HCT116 (cell line): ENCODE measurements around the gene PTTG1IP. TPM values are rescaled to one million over a fixed set of nuclear protein-coding genes. Genes with fewer than 3 reads are reported as not detected.

ENCODE experiments used
- ATAC-seq: fragments of 200-7000 bp; cut with Tn5 transposase; 2 replicates; pipeline ENCODE4 v1.9.1; 2020; ENCODE audit warnings: mild to moderate bottlenecking, moderate library complexity
- BruUV-seq: library from RNA; stranded (reverse); fragments of 400-500 nt; replicated peaks from 2 replicates; lab custom pipeline; 2021; lab: Mats Ljungman, UMichigan
- CTCF ChIA-PET: fragments of 300-600 bp; sonication (Branson Sonifier 250); formaldehyde crosslinking; loops from one replicate; lab custom pipeline; 2021; ENCODE audit warnings: antibody characterized with exemption; lab: Charles Lee
- POLR2A ChIA-PET: fragments of 300-600, 350-600 bp; sonication (Branson Sonifier 250); formaldehyde crosslinking; loops from one replicate; lab custom pipeline; 2021; ENCODE audit warnings: antibody characterized with exemption; lab: Charles Lee
- RAD21 ChIA-PET, 2 experiments: fragments of 300-600 bp; sonication (Branson Sonifier 250); formaldehyde crosslinking; loops; one replicate each; lab custom pipeline; 2023; ENCODE audit warnings: low total read pairs in 2 of 2; ENCODE audit not compliant: uncharacterized antibody in 2 of 2, unreplicated experiment in 2 of 2, low non-redundant PET in 1 of 2; lab: Charles Lee
- DNase-seq: peaks from one replicate; pipeline ENCODE4 v3.0.0-alpha.2; 2010; ENCODE audit warnings: low read depth, low spot score
- H2AFZ ChIP-seq: fragments of 200-600 bp; shearing (Covaris generic), sonication (generic); 2 replicates; pipeline ENCODE4 v1.6.1; 2017; ENCODE audit warnings: low read depth, mixed run types, mixed read lengths, antibody characterized with exemption, low read length; ENCODE audit not compliant: poor library complexity, severe bottlenecking
- H3K27ac ChIP-seq: 2 replicates; pipeline ENCODE4 v1.5.1; 2012; ENCODE audit warnings: low read depth, low read length
- H3K27me3 ChIP-seq: fragments of 200-600 bp; sonication (generic); 2 replicates; pipeline ENCODE4 v1.6.1; 2016; ENCODE audit warnings: mixed run types, low read length, mixed read lengths; ENCODE audit not compliant: insufficient read depth
- H3K36me3 ChIP-seq, 2 experiments: fragments of 200-500 bp in 1 of 2; fragments of 200-600 bp in 1 of 2; sonication (Bioruptor generic) in 1 of 2; sonication (generic) in 1 of 2; 2 replicates each; pipeline versions ENCODE4 v1.5.1 to v1.6.1; 2014 to 2016; ENCODE audit warnings: low read length in 2 of 2, inconsistent platforms in 1 of 2, mixed read lengths in 1 of 2, mixed run types in 1 of 2; ENCODE audit not compliant: insufficient read depth in 2 of 2, control insufficient read depth in 1 of 2
- H3K4me1 ChIP-seq, 2 experiments: fragments of 200-600 bp in 1 of 2; sonication (generic) in 1 of 2; 2 replicates each; pipeline versions ENCODE4 v1.5.1 to v1.6.1; 2012 to 2017; ENCODE audit warnings: low read length in 2 of 2, inconsistent platforms in 1 of 2, mild to moderate bottlenecking in 1 of 2, mixed read lengths in 1 of 2, mixed run types in 1 of 2, moderate library complexity in 1 of 2; ENCODE audit not compliant: insufficient read depth in 2 of 2, control insufficient read depth in 1 of 2
- H3K4me2 ChIP-seq: fragments of 200-600 bp; sonication (generic); 2 replicates; pipeline ENCODE4 v1.6.1; 2017; ENCODE audit warnings: mixed run types, low read length, mixed read lengths
- H3K4me3 ChIP-seq, 2 experiments: fragments of 200-600 bp in 1 of 2; sonication (generic) in 1 of 2; replicated peaks in 1 of 2; 2 replicates each; pipeline ENCODE4 v1.5.1; 2011 to 2016; ENCODE audit warnings: low read length in 2 of 2, control low read depth in 1 of 2, low read depth in 1 of 2, mild to moderate bottlenecking in 1 of 2, mixed read lengths in 1 of 2, mixed run types in 1 of 2
- H3K79me2 ChIP-seq: fragments of 200-600 bp; sonication (generic); 2 replicates; pipeline ENCODE4 v1.6.1; 2017; ENCODE audit warnings: mild to moderate bottlenecking, mixed run types, low read length, moderate library complexity, mixed read lengths; ENCODE audit not compliant: insufficient read depth
- H3K9ac ChIP-seq: fragments of 200-600 bp; sonication (generic); 2 replicates; pipeline ENCODE4 v1.6.1; 2016; ENCODE audit warnings: low read length, mixed read lengths
- H3K9me2 ChIP-seq: fragments of 200-600 bp; sonication (generic), shearing (Covaris generic); 2 replicates; pipeline ENCODE4 v1.6.1; 2017; ENCODE audit warnings: mixed run types, mild to moderate bottlenecking, moderate library complexity; ENCODE audit not compliant: insufficient read depth
- H3K9me3 ChIP-seq, 2 experiments: fragments of 200-500 bp in 1 of 2; fragments of 200-600 bp in 1 of 2; sonication (Bioruptor generic) in 1 of 2; sonication (generic) in 1 of 2; 2 replicates each; pipeline ENCODE4 v1.6.1; 2014 to 2017; ENCODE audit warnings: low read length in 2 of 2, mixed read lengths in 2 of 2, inconsistent platforms in 1 of 2, low read depth in 1 of 2, mild to moderate bottlenecking in 1 of 2, mixed run types in 1 of 2, moderate library complexity in 1 of 2; ENCODE audit not compliant: control insufficient read depth in 1 of 2, insufficient read depth in 1 of 2
- H4K20me1 ChIP-seq: fragments of 200-600 bp; sonication (generic), shearing (Covaris generic); 2 replicates; pipeline ENCODE4 v1.6.1; 2017; ENCODE audit warnings: mixed run types, mild to moderate bottlenecking, moderate library complexity; ENCODE audit not compliant: insufficient read depth
- ATF3 ChIP-seq: IDR thresholded peaks from 2 replicates; pipeline ENCODE4 v1.6.1; 2012
- ELF1 ChIP-seq: IDR thresholded peaks from 2 replicates; pipeline ENCODE4 v1.6.1; 2012; ENCODE audit warnings: low read depth, borderline replicate concordance
- EZH2 ChIP-seq: fragments of 200-600 bp; sonication (generic); IDR thresholded peaks from 2 replicates; pipeline ENCODE4 v1.6.1; 2017; ENCODE audit warnings: antibody characterized with exemption, mixed run types
- EZH2phosphoT487 ChIP-seq: fragments of 200-600 bp; IDR thresholded peaks from 2 replicates; pipeline ENCODE4 v1.6.1; 2018; ENCODE audit warnings: antibody characterized with exemption, borderline replicate concordance
- FOSL1 ChIP-seq: IDR thresholded peaks from 2 replicates; pipeline ENCODE4 v1.6.1; 2012; ENCODE audit warnings: low read depth
- JUND ChIP-seq: IDR thresholded peaks from 2 replicates; pipeline ENCODE4 v1.6.1; 2012
- MAX ChIP-seq: IDR thresholded peaks from 2 replicates; pipeline ENCODE4 v1.6.1; 2012
- POLR2A ChIP-seq: IDR thresholded peaks from 2 replicates; pipeline ENCODE4 v1.7.0; 2011; ENCODE audit warnings: borderline replicate concordance; ENCODE audit not compliant: insufficient read depth, insufficient read length; ENCODE audit errors: extremely low read depth
- POLR2AphosphoS5 ChIP-seq: IDR thresholded peaks from 2 replicates; pipeline ENCODE4 v1.6.1; 2011; ENCODE audit warnings: mild to moderate bottlenecking, low read depth, low read length, moderate library complexity
- SIN3A ChIP-seq: IDR thresholded peaks from 2 replicates; pipeline ENCODE4 v1.6.1; 2012; ENCODE audit warnings: low read depth
- SRF ChIP-seq: IDR thresholded peaks from 2 replicates; pipeline ENCODE4 v1.6.1; 2012; ENCODE audit warnings: low read depth
- YY1 ChIP-seq: IDR thresholded peaks from 2 replicates; pipeline ENCODE4 v1.6.1; 2011; ENCODE audit warnings: low read length, low read depth, moderate library complexity, mild to moderate bottlenecking; ENCODE audit not compliant: insufficient replicate concordance; ENCODE audit errors: extremely low read depth
- ZBTB33 ChIP-seq: IDR thresholded peaks from 2 replicates; pipeline ENCODE4 v1.6.1; 2011; ENCODE audit warnings: mild to moderate bottlenecking, low read length, moderate library complexity; ENCODE audit not compliant: insufficient replicate concordance; ENCODE audit errors: extremely low read depth
- ZNF274 ChIP-seq: fragments of 200-500 bp; sonication (Bioruptor generic); IDR thresholded peaks from 2 replicates; pipeline ENCODE4 v1.6.1; 2014; ENCODE audit warnings: mild to moderate bottlenecking, low read depth, low read length, inconsistent platforms
- intact Hi-C: fragments of 100-400 bp; cut with micrococcal nuclease; formaldehyde crosslinking; loops from 2 replicates; pipeline ENCODE4 v1.10.0; 2022
- total RNA-seq: library from RNA; stranded (reverse); gene quantifications from one replicate; pipeline ENCODE4 v1.2.1, GENCODE V29; 2021; ENCODE audit not compliant: unreplicated experiment

Gene PTTG1IP
- total RNA-seq, 1 experiment from 2014 or later = 83.4 TPM

- H3K9ac ChIP-seq = no peak overlapping the region
- CTCF ChIA-PET = no interaction called here
- POLR2A ChIA-PET = no interaction called here
- H3K27me3 ChIP-seq = no peaks in the 10 kb centered on the region
- no peak for TF ChIP-seq YY1
- TF ChIP-seq ATF3 = no peak
- H3K27ac ChIP-seq = no peak overlapping the region
- intact Hi-C loops = no loop called here
- ATAC-seq = no peak
- no TSS peak for BruUV-seq
- no peak for DNase-seq
- H3K4me3 ChIP-seq = no peak overlapping the region
- H2AFZ ChIP-seq = no peak overlapping the region
- RAD21 ChIA-PET = no interaction called here
- no peak overlapping the region for H3K4me2 ChIP-seq
- H3K79me2 ChIP-seq = peaks cover 31% of the 10 kb centered on the region
- H4K20me1 ChIP-seq = no peaks in the 10 kb centered on the region; the same call in 1 of the 2 replicates
- no peaks in the 10 kb centered on the region for H3K9me3 ChIP-seq
- H3K9me2 ChIP-seq = no peaks in the 10 kb centered on the region
- H3K36me3 ChIP-seq = no peaks in the 10 kb centered on the region
- H3K4me1 ChIP-seq = peaks cover 25 to 37% of the 10 kb centered on the region in 2 experiments
Measured at GRCh38 chr21:44874497-44875315, 1.2 kb upstream of the PTTG1IP start.

GRCh38 chr21:44874240-44874496, 678 bp upstream of the PTTG1IP start:
- no peak overlapping the region for H3K9ac ChIP-seq
- no peak for DNase-seq
- H3K79me2 ChIP-seq = peaks cover 36% of the 10 kb centered on the region
- ATAC-seq = no peak
- H3K9me3 ChIP-seq = no peaks in the 10 kb centered on the region
- no peak overlapping the region for H2AFZ ChIP-seq
- H3K4me3 ChIP-seq = peak overlapping the region in 1 of 2 experiments; percentile 84; a peak in 2 of 4 replicates
- intact Hi-C loops = no loop called here
- H3K27me3 ChIP-seq = no peaks in the 10 kb centered on the region
- peak overlapping the region; percentile 97 for H3K4me2 ChIP-seq
- H3K4me1 ChIP-seq = peaks cover 30 to 43% of the 10 kb centered on the region in 2 experiments
- ChIA-PET RAD21 (interaction anchor here in 1 of 2 experiments (1.0 kb wide), 1 partner anchor 21 kb away, joined by 3 read pairs; no protein-coding TSS in a partner anchor), CTCF (interaction anchor here (0.7 to 2.0 kb wide), 4 partner anchors 18 to 254 kb away, joined by 3 to 10 read pairs (median 6); partner anchors contain the start of gene UBE2G2), POLR2A (interaction anchor here (0.9 to 1.4 kb wide), 2 partner anchors 10 to 53 kb away, joined by 3 to 6 read pairs; no protein-coding TSS in a partner anchor)
- peak overlapping the region; percentile 69; the same call in 1 of the 2 replicates for H3K27ac ChIP-seq
- no peaks in the 10 kb centered on the region; the same call in 1 of the 2 replicates for H4K20me1 ChIP-seq
- no TSS peak for BruUV-seq
- H3K9me2 ChIP-seq = no peaks in the 10 kb centered on the region
- no peaks in the 10 kb centered on the region for H3K36me3 ChIP-seq
- TF ChIP-seq ZBTB33 (no peak), MAX (no peak), FOSL1 (no peak), POLR2A (no peak), ATF3 (no peak), JUND (no peak), EZH2 (no peak), SRF (no peak), SIN3A (no peak), ELF1 (no peak), ZNF274 (no peak), POLR2AphosphoS5 (no peak), EZH2phosphoT487 (no peak)
